ENCODE measurements around the gene WASF1.

The WASF1 gene

GRCh38 chr6:110063594-110064263 lies 115.7 kb downstream of the WASF1 start:
- no peak overlapping the region for H2BK120ac ChIP-seq (ENCODE audit: low read depth, low read length)

GRCh38 chr6:110055387-110055735 lies 124.1 kb downstream of the WASF1 start:
- no peak overlapping the region for H2BK5ac ChIP-seq (ENCODE audit: low read depth, low read length, poor library complexity, severe bottlenecking)
- H3K4ac ChIP-seq (ENCODE audit: low read depth in 1 of 2, low read length in 2 of 2): no peak overlapping the region
- H3K4me3 ChIP-seq (ENCODE audit: insufficient read depth in 1 of 2, low read depth in 1 of 2, low read length in 2 of 2): no peak overlapping the region
- H3K27ac ChIP-seq (ENCODE audit: low read length, poor library complexity, severe bottlenecking): no peak overlapping the region
- H2AK5ac ChIP-seq (ENCODE audit: low read length, severe bottlenecking): no peak overlapping the region
- no peak overlapping the region for H3K18ac ChIP-seq (ENCODE audit: low read depth in 1 of 2, low read length in 2 of 2)
- no peak overlapping the region for H4K8ac ChIP-seq (ENCODE audit: low read length)
- no peak overlapping the region for H2BK120ac ChIP-seq (ENCODE audit: low read depth, low read length)
- 85% methylated on average over 2 of the region's 3 CpGs for WGBS
- no peak overlapping the region for H4K91ac ChIP-seq (ENCODE audit: low read length)
- H3K4me1 ChIP-seq (ENCODE audit: control insufficient read depth, insufficient read depth, low read depth, low read length): no peaks in the 10 kb centered on the region
- no peak overlapping the region for H3K9ac ChIP-seq (ENCODE audit: low read length)
- H3K23ac ChIP-seq (ENCODE audit: low read length in 2 of 2): no peak overlapping the region
- H3K27me3 ChIP-seq (ENCODE audit: control insufficient read depth in 1 of 2, insufficient read depth in 1 of 2, low read length in 2 of 2): peaks cover 20 to 32% of the 10 kb centered on the region in 2 experiments
- no peak overlapping the region for H2BK15ac ChIP-seq (ENCODE audit: low read depth, poor library complexity, severe bottlenecking)
- no peaks in the 10 kb centered on the region for H3K36me3 ChIP-seq (ENCODE audit: control insufficient read depth in 1 of 2, insufficient read depth in 2 of 2, low read depth in 1 of 2, low read length in 2 of 2)
- no peak overlapping the region for H3K14ac ChIP-seq (ENCODE audit: low read length in 2 of 2)
- H3K4me2 ChIP-seq (ENCODE audit: low read length, poor library complexity, severe bottlenecking): no peak overlapping the region
- H2BK12ac ChIP-seq (ENCODE audit: low read length in 2 of 2): no peak overlapping the region
- H2AFZ ChIP-seq (ENCODE audit: low read depth, low read length): no peak overlapping the region
- no peaks in the 10 kb centered on the region for H3K9me3 ChIP-seq (ENCODE audit: control insufficient read depth, low read length)
- DNase-seq: no peak
- H3K79me1 ChIP-seq (replicated peaks; ENCODE audit: low read length, poor library complexity, severe bottlenecking): no peaks in the 10 kb centered on the region

More at GRCh38 chr6:110063594-110064263, 115.7 kb downstream of the WASF1 start:
- Histone ChIP-seq H3K27me3 (ENCODE audit: control insufficient read depth in 1 of 2, insufficient read depth in 1 of 2, low read length in 2 of 2) (peaks cover 41 to 66% of the 10 kb centered on the region in 2 experiments), H2BK5ac (ENCODE audit: low read depth, low read length, poor library complexity, severe bottlenecking) (no peak overlapping the region), H4K8ac (ENCODE audit: low read length) (no peak overlapping the region), H3K23ac (ENCODE audit: low read length in 2 of 2) (no peak overlapping the region), H2BK12ac (ENCODE audit: low read length in 2 of 2) (no peak overlapping the region), H3K9ac (ENCODE audit: low read length) (no peak overlapping the region), H3K4me1 (ENCODE audit: control insufficient read depth, insufficient read depth, low read depth, low read length) (no peaks in the 10 kb centered on the region), H3K14ac (ENCODE audit: low read length in 2 of 2) (no peak overlapping the region), H3K36me3 (ENCODE audit: control insufficient read depth in 1 of 2, insufficient read depth in 2 of 2, low read depth in 1 of 2, low read length in 2 of 2) (no peaks in the 10 kb centered on the region), H2AFZ (ENCODE audit: low read depth, low read length) (no peak overlapping the region), H4K91ac (ENCODE audit: low read length) (no peak overlapping the region), H3K9me3 (ENCODE audit: control insufficient read depth, low read length) (no peaks in the 10 kb centered on the region), H3K4ac (ENCODE audit: low read depth in 1 of 2, low read length in 2 of 2) (no peak overlapping the region), H3K4me2 (ENCODE audit: low read length, poor library complexity, severe bottlenecking) (no peak overlapping the region), H3K79me1 (replicated peaks; ENCODE audit: low read length, poor library complexity, severe bottlenecking) (no peaks in the 10 kb centered on the region), H3K4me3 (ENCODE audit: insufficient read depth in 1 of 2, low read depth in 1 of 2, low read length in 2 of 2) (no peak overlapping the region), H3K27ac (ENCODE audit: low read length, poor library complexity, severe bottlenecking) (no peak overlapping the region), H3K18ac (ENCODE audit: low read depth in 1 of 2, low read length in 2 of 2) (no peak overlapping the region), H2BK15ac (ENCODE audit: low read depth, poor library complexity, severe bottlenecking) (no peak overlapping the region), H2AK5ac (ENCODE audit: low read length, severe bottlenecking) (no peak overlapping the region)
- 77% methylated on average over 5 of the region's 6 CpGs for WGBS
- no peak for DNase-seq

- Histone ChIP-seq H3K18ac (ENCODE audit: low read depth in 1 of 2, low read length in 2 of 2) (no peak overlapping the region), H3K23ac (ENCODE audit: low read length in 2 of 2) (no peak overlapping the region), H3K36me3 (ENCODE audit: control insufficient read depth in 1 of 2, insufficient read depth in 2 of 2, low read depth in 1 of 2, low read length in 2 of 2) (no peaks in the 10 kb centered on the region), H2AFZ (ENCODE audit: low read depth, low read length) (no peak overlapping the region), H3K27ac (ENCODE audit: low read length, poor library complexity, severe bottlenecking) (no peak overlapping the region), H3K14ac (ENCODE audit: low read length in 2 of 2) (peak overlapping the region in 1 of 2 experiments; percentile 49), H3K4me3 (ENCODE audit: insufficient read depth in 1 of 2, low read depth in 1 of 2, low read length in 2 of 2) (no peak overlapping the region), H2AK5ac (ENCODE audit: low read length, severe bottlenecking) (no peak overlapping the region), H2BK120ac (ENCODE audit: low read depth, low read length) (no peak overlapping the region), H3K9ac (ENCODE audit: low read length) (no peak overlapping the region), H3K27me3 (ENCODE audit: control insufficient read depth in 1 of 2, insufficient read depth in 1 of 2, low read length in 2 of 2) (peaks cover 18 to 34% of the 10 kb centered on the region in 2 experiments), H3K9me3 (ENCODE audit: control insufficient read depth, low read length) (no peaks in the 10 kb centered on the region), H3K79me1 (replicated peaks; ENCODE audit: low read length, poor library complexity, severe bottlenecking) (no peaks in the 10 kb centered on the region), H2BK15ac (ENCODE audit: low read depth, poor library complexity, severe bottlenecking) (no peak overlapping the region), H2BK5ac (ENCODE audit: low read depth, low read length, poor library complexity, severe bottlenecking) (no peak overlapping the region), H4K8ac (ENCODE audit: low read length) (no peak overlapping the region), H2BK12ac (ENCODE audit: low read length in 2 of 2) (no peak overlapping the region), H4K91ac (ENCODE audit: low read length) (no peak overlapping the region), H3K4me2 (ENCODE audit: low read length, poor library complexity, severe bottlenecking) (no peak overlapping the region), H3K4me1 (ENCODE audit: control insufficient read depth, insufficient read depth, low read depth, low read length) (no peaks in the 10 kb centered on the region), H3K4ac (ENCODE audit: low read depth in 1 of 2, low read length in 2 of 2) (no peak overlapping the region)
- 85% methylated on average over 15 of the region's 15 CpGs for WGBS
- DNase-seq: no peak
These were observed 124.6 kb downstream of the WASF1 start for GRCh38 chr6:110054664-110055386.

GRCh38 chr6:110053395-110054240 lies 125.9 kb downstream of the WASF1 start:
- no peak overlapping the region for H3K4me2 ChIP-seq (ENCODE audit: low read length, poor library complexity, severe bottlenecking)
- no peak overlapping the region for H3K4me3 ChIP-seq (ENCODE audit: insufficient read depth in 1 of 2, low read depth in 1 of 2, low read length in 2 of 2)
- H2BK120ac ChIP-seq (ENCODE audit: low read depth, low read length): no peak overlapping the region
- no peaks in the 10 kb centered on the region for H3K79me1 ChIP-seq (replicated peaks; ENCODE audit: low read length, poor library complexity, severe bottlenecking)
- H3K18ac ChIP-seq (ENCODE audit: low read depth in 1 of 2, low read length in 2 of 2): no peak overlapping the region
- no peak overlapping the region for H3K4ac ChIP-seq (ENCODE audit: low read depth in 1 of 2, low read length in 2 of 2)
- H2BK5ac ChIP-seq (ENCODE audit: low read depth, low read length, poor library complexity, severe bottlenecking): no peak overlapping the region
- H2BK12ac ChIP-seq (ENCODE audit: low read length in 2 of 2): no peak overlapping the region
- no peaks in the 10 kb centered on the region for H3K9me3 ChIP-seq (ENCODE audit: control insufficient read depth, low read length)
- no peak overlapping the region for H4K8ac ChIP-seq (ENCODE audit: low read length)
- H4K91ac ChIP-seq (ENCODE audit: low read length): no peak overlapping the region
- no peak overlapping the region for H3K23ac ChIP-seq (ENCODE audit: low read length in 2 of 2)
- DNase-seq: peak; percentile 66
- no peak overlapping the region for H3K27ac ChIP-seq (ENCODE audit: low read length, poor library complexity, severe bottlenecking)
- H3K27me3 ChIP-seq (ENCODE audit: control insufficient read depth in 1 of 2, insufficient read depth in 1 of 2, low read length in 2 of 2): peaks cover 18 to 38% of the 10 kb centered on the region in 2 experiments
- no peak overlapping the region for H3K14ac ChIP-seq (ENCODE audit: low read length in 2 of 2)
- no peak overlapping the region for H2BK15ac ChIP-seq (ENCODE audit: low read depth, poor library complexity, severe bottlenecking)
- no peaks in the 10 kb centered on the region for H3K36me3 ChIP-seq (ENCODE audit: control insufficient read depth in 1 of 2, insufficient read depth in 2 of 2, low read depth in 1 of 2, low read length in 2 of 2)
- WGBS: 22% methylated on average over 4 of the region's 5 CpGs
- H2AFZ ChIP-seq (ENCODE audit: low read depth, low read length): no peak overlapping the region
- no peaks in the 10 kb centered on the region for H3K4me1 ChIP-seq (ENCODE audit: control insufficient read depth, insufficient read depth, low read depth, low read length)
- no peak overlapping the region for H3K9ac ChIP-seq (ENCODE audit: low read length)
- no peak overlapping the region for H2AK5ac ChIP-seq (ENCODE audit: low read length, severe bottlenecking)

Data from mesenchymal stem cell (in vitro differentiated cells and primary cell).